ENCODE measurements around the gene MPPED1.

The MPPED1 gene

GRCh38 chr22:43502306-43502874, 90.6 kb downstream of the MPPED1 start:
- no peaks in the 10 kb centered on the region for H3K9me3 ChIP-seq (ENCODE audit: insufficient read depth, low read depth, low read length)
- H3K79me2 ChIP-seq (ENCODE audit: insufficient read depth, low read length) = no peaks in the 10 kb centered on the region
- H3K9ac ChIP-seq (ENCODE audit: low read depth, low read length, poor library complexity, severe bottlenecking) = no peak overlapping the region
- H2AFZ ChIP-seq (ENCODE audit: low read length) = no peak overlapping the region
- H3K4me1 ChIP-seq (ENCODE audit: insufficient read depth, low read length, poor library complexity, severe bottlenecking) = no peaks in the 10 kb centered on the region
- no peaks in the 10 kb centered on the region for H3K9me2 ChIP-seq (replicated peaks; ENCODE audit: low read depth, low read length)
- H4K20me1 ChIP-seq (ENCODE audit: insufficient read depth, low read length, poor library complexity, severe bottlenecking) = no peaks in the 10 kb centered on the region
- no peak overlapping the region for H3K4me3 ChIP-seq (ENCODE audit: low read length, poor library complexity, severe bottlenecking)
- TF ChIP-seq EZH2phosphoT487 (IDR thresholded peaks at IDR 0.05; ENCODE audit: borderline replicate concordance) = no peak
- no peak for TF ChIP-seq CTCF (conservative IDR thresholded peaks at IDR 0.05; ENCODE audit: low read length)
- no peaks in the 10 kb centered on the region for H3K36me3 ChIP-seq (ENCODE audit: insufficient read depth, low read length)
- H3K4me2 ChIP-seq (ENCODE audit: low read depth, low read length, poor library complexity, severe bottlenecking) = no peak overlapping the region
- no peaks in the 10 kb centered on the region for H3F3A ChIP-seq (ENCODE audit: low read depth)
- H3K27me3 ChIP-seq (ENCODE audit: insufficient read depth, low read length, poor library complexity, severe bottlenecking) = no peaks in the 10 kb centered on the region

GRCh38 chr22:43504068-43504467, 92.3 kb downstream of the MPPED1 start:
- H3K79me2 ChIP-seq (ENCODE audit: insufficient read depth, low read length) = no peaks in the 10 kb centered on the region
- no peaks in the 10 kb centered on the region for H3K4me1 ChIP-seq (ENCODE audit: insufficient read depth, low read length, poor library complexity, severe bottlenecking)
- H3K36me3 ChIP-seq (ENCODE audit: insufficient read depth, low read length) = no peaks in the 10 kb centered on the region
- no peak overlapping the region for H3K9ac ChIP-seq (ENCODE audit: low read depth, low read length, poor library complexity, severe bottlenecking)
- H4K20me1 ChIP-seq (ENCODE audit: insufficient read depth, low read length, poor library complexity, severe bottlenecking) = no peaks in the 10 kb centered on the region
- TF ChIP-seq EZH2phosphoT487 (IDR thresholded peaks at IDR 0.05; ENCODE audit: borderline replicate concordance) (no peak), CTCF (conservative IDR thresholded peaks at IDR 0.05; ENCODE audit: low read length) (no peak)
- H3K4me3 ChIP-seq (ENCODE audit: low read length, poor library complexity, severe bottlenecking) = no peak overlapping the region
- H3K4me2 ChIP-seq (ENCODE audit: low read depth, low read length, poor library complexity, severe bottlenecking) = no peak overlapping the region
- H3K9me2 ChIP-seq (replicated peaks; ENCODE audit: low read depth, low read length) = no peaks in the 10 kb centered on the region
- no peaks in the 10 kb centered on the region for H3K9me3 ChIP-seq (ENCODE audit: insufficient read depth, low read depth, low read length)
- H2AFZ ChIP-seq (ENCODE audit: low read length) = no peak overlapping the region
- no peaks in the 10 kb centered on the region for H3F3A ChIP-seq (ENCODE audit: low read depth)
- H3K27me3 ChIP-seq (ENCODE audit: insufficient read depth, low read length, poor library complexity, severe bottlenecking) = no peaks in the 10 kb centered on the region

- no peak overlapping the region for H3K9ac ChIP-seq (ENCODE audit: low read depth, low read length, poor library complexity, severe bottlenecking)
These were observed 93.0 kb downstream of the MPPED1 start for GRCh38 chr22:43504666-43505261.

More at GRCh38 chr22:43504666-43505261, 93.0 kb downstream of the MPPED1 start:
- Histone ChIP-seq H2AFZ (ENCODE audit: low read length) (no peak overlapping the region), H3K36me3 (ENCODE audit: insufficient read depth, low read length) (no peaks in the 10 kb centered on the region), H3K4me3 (ENCODE audit: low read length, poor library complexity, severe bottlenecking) (no peak overlapping the region), H3K27me3 (ENCODE audit: insufficient read depth, low read length, poor library complexity, severe bottlenecking) (no peaks in the 10 kb centered on the region), H4K20me1 (ENCODE audit: insufficient read depth, low read length, poor library complexity, severe bottlenecking) (no peaks in the 10 kb centered on the region), H3K9me2 (replicated peaks; ENCODE audit: low read depth, low read length) (no peaks in the 10 kb centered on the region), H3F3A (ENCODE audit: low read depth) (no peaks in the 10 kb centered on the region), H3K9me3 (ENCODE audit: insufficient read depth, low read depth, low read length) (no peaks in the 10 kb centered on the region), H3K4me2 (ENCODE audit: low read depth, low read length, poor library complexity, severe bottlenecking) (no peak overlapping the region), H3K4me1 (ENCODE audit: insufficient read depth, low read length, poor library complexity, severe bottlenecking) (no peaks in the 10 kb centered on the region), H3K79me2 (ENCODE audit: insufficient read depth, low read length) (no peaks in the 10 kb centered on the region)
- TF ChIP-seq EZH2phosphoT487 (IDR thresholded peaks at IDR 0.05; ENCODE audit: borderline replicate concordance) (no peak), CTCF (conservative IDR thresholded peaks at IDR 0.05; ENCODE audit: low read length) (no peak)

All from Loucy (cell line).